DOHH2 (cell line): ENCODE data around the gene SRP68.

Experiments used
- H3F3A ChIP-seq: fragments of 200-600 bp; sonication (generic), shearing (Covaris generic); 2 replicates; pipeline ENCODE4 v1.6.0; 2016; ENCODE audit warnings: antibody characterized with exemption, mild to moderate bottlenecking; ENCODE audit not compliant: control insufficient read depth, insufficient read depth
- H3K27ac ChIP-seq: fragments of 200-600 bp; sonication (generic); 2 replicates; pipeline ENCODE4 v1.5.1; 2014; ENCODE audit warnings: low read depth, mild to moderate bottlenecking, low read length, moderate library complexity
- H3K27me3 ChIP-seq: fragments of 200-600 bp; sonication (generic); 2 replicates; pipeline ENCODE4 v1.6.1; 2014; ENCODE audit warnings: mild to moderate bottlenecking, low read length, mixed read lengths; ENCODE audit not compliant: control insufficient read depth
- H3K36me3 ChIP-seq: fragments of 200-600 bp; sonication (generic); 2 replicates; pipeline ENCODE4 v1.6.1; 2014; ENCODE audit warnings: mild to moderate bottlenecking, low read length, moderate library complexity, mixed read lengths; ENCODE audit not compliant: control insufficient read depth
- H3K4me1 ChIP-seq: fragments of 200-600 bp; sonication (generic); 2 replicates; pipeline ENCODE4 v1.6.1; 2014; ENCODE audit warnings: mild to moderate bottlenecking, low read length, mixed read lengths; ENCODE audit not compliant: control insufficient read depth
- H3K4me2 ChIP-seq: fragments of 200-600 bp; sonication (generic); 2 replicates; pipeline ENCODE4 v1.6.0; 2014; ENCODE audit warnings: mild to moderate bottlenecking, low read length, moderate library complexity
- H3K4me3 ChIP-seq: fragments of 200-600 bp; sonication (generic); 2 replicates; pipeline ENCODE4 v1.5.1; 2014; ENCODE audit warnings: mild to moderate bottlenecking, low read length, mixed read lengths
- H3K79me2 ChIP-seq: fragments of 200-600 bp; sonication (generic); 2 replicates; pipeline ENCODE4 v1.6.1; 2014; ENCODE audit warnings: mild to moderate bottlenecking, low read length, mixed read lengths; ENCODE audit not compliant: control insufficient read depth
- H3K9me2 ChIP-seq: fragments of 200-600 bp; sonication (generic); replicated peaks from 2 replicates; pipeline ENCODE4 v1.6.1; 2014; ENCODE audit warnings: mild to moderate bottlenecking, low read length, mixed read lengths; ENCODE audit not compliant: control insufficient read depth
- H3K9me3 ChIP-seq: fragments of 200-600 bp; sonication (generic); 2 replicates; pipeline ENCODE4 v1.6.1; 2014; ENCODE audit warnings: antibody characterized with exemption, low read length, mixed read lengths; ENCODE audit not compliant: control insufficient read depth, insufficient read depth
- H4K20me1 ChIP-seq: fragments of 200-600 bp; sonication (generic); 2 replicates; pipeline ENCODE4 v1.6.0; 2014; ENCODE audit warnings: low read depth, mild to moderate bottlenecking, antibody characterized with exemption, low read length, moderate library complexity; ENCODE audit not compliant: control insufficient read depth, insufficient read depth
- EZH2phosphoT487 ChIP-seq: fragments of 200-600 bp; sonication (generic); IDR thresholded peaks from 2 replicates; pipeline ENCODE4 v1.6.1; 2017; ENCODE audit warnings: borderline replicate concordance, mild to moderate bottlenecking, antibody characterized with exemption, low read length, moderate library complexity, mixed read lengths
- TF ChIP-seq, protein P1 (sequence below): fragments of 200-600 bp; sonication (generic); IDR thresholded peaks from one replicate; pipeline ENCODE4 v1.5.1; 2014; ENCODE audit warnings: antibody characterized with exemption, mild to moderate bottlenecking, low read depth, low read length; ENCODE audit not compliant: poor library complexity, severe bottlenecking

Gene SRP68

DNA sequence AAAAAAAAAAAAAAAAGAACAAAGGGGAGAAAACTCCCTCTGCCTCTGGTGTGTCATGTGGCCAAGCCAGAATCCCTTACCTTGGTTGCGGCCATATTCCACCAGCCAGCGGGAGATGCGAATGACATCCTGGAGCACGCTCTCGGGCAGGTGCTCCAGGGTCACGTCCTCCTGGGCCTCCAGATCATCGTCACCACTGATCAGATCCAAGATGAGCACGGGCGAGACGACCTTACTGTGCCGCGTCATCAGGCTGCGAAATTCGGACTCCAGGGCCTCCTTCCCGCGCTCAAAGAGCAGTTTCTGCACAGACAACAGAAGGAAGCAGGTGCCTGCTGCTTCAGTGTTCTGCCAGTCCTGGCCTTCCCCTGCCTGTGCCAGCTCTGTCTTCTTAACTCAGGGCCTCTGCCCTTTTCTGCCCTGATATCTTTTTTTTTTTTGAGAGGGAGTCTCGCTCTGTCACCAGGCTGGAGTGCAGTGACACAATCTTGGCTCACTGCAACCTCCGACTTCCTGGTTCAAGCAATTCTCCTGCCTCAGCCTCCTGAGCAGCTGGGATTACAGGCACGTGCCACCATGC is 25.5 kb upstream of the SRP68 start:
- peaks cover 60% of the 10 kb centered on the region for H3K36me3 ChIP-seq

DNA sequence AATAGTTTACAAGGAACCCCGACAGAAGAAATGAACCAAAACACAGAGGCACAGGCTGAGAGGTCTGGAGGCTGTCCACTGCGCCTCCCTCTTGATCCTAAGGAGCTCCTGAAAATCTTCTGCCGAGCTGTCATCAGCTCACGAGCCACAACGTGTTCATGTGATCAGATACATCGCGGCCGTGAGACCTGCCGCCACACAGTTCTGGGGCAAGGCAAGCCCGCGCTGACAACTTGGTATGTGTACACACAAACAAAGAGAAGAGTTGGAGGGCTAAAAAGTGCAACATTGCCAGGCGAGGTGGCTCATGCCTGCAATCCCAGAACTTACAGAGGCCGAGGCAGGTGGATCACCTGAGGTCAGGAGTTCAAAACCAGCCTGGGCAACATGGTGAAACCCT is 23.6 kb upstream of the SRP68 start:
- Histone ChIP-seq H3K9me2 (no peaks in the 10 kb centered on the region), H3F3A (no peaks in the 10 kb centered on the region), H3K79me2 (no peaks in the 10 kb centered on the region), H3K9me3 (no peaks in the 10 kb centered on the region), H3K4me2 (no peak overlapping the region), H3K4me1 (no peaks in the 10 kb centered on the region), H3K36me3 (peaks cover 50% of the 10 kb centered on the region), H3K27ac (no peak overlapping the region), H3K4me3 (no peak overlapping the region), H4K20me1 (no peaks in the 10 kb centered on the region), H3K27me3 (no peaks in the 10 kb centered on the region)
- TF ChIP-seq, protein P1, sequence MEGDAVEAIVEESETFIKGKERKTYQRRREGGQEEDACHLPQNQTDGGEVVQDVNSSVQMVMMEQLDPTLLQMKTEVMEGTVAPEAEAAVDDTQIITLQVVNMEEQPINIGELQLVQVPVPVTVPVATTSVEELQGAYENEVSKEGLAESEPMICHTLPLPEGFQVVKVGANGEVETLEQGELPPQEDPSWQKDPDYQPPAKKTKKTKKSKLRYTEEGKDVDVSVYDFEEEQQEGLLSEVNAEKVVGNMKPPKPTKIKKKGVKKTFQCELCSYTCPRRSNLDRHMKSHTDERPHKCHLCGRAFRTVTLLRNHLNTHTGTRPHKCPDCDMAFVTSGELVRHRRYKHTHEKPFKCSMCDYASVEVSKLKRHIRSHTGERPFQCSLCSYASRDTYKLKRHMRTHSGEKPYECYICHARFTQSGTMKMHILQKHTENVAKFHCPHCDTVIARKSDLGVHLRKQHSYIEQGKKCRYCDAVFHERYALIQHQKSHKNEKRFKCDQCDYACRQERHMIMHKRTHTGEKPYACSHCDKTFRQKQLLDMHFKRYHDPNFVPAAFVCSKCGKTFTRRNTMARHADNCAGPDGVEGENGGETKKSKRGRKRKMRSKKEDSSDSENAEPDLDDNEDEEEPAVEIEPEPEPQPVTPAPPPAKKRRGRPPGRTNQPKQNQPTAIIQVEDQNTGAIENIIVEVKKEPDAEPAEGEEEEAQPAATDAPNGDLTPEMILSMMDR, result no peak
- no peak for TF ChIP-seq EZH2phosphoT487

More for the DNA sequence above, 25.5 kb upstream of the SRP68 start:
- Histone ChIP-seq H3F3A (no peaks in the 10 kb centered on the region), H3K79me2 (peaks cover 9% of the 10 kb centered on the region), H3K9me3 (no peaks in the 10 kb centered on the region), H4K20me1 (no peaks in the 10 kb centered on the region), H3K27me3 (no peaks in the 10 kb centered on the region), H3K27ac (no peak overlapping the region), H3K9me2 (no peaks in the 10 kb centered on the region), H3K4me2 (no peak overlapping the region), H3K4me3 (no peak overlapping the region), H3K4me1 (peaks cover 3% of the 10 kb centered on the region)
- TF ChIP-seq, protein P1, result no peak
- TF ChIP-seq EZH2phosphoT487, result no peak

DNA sequence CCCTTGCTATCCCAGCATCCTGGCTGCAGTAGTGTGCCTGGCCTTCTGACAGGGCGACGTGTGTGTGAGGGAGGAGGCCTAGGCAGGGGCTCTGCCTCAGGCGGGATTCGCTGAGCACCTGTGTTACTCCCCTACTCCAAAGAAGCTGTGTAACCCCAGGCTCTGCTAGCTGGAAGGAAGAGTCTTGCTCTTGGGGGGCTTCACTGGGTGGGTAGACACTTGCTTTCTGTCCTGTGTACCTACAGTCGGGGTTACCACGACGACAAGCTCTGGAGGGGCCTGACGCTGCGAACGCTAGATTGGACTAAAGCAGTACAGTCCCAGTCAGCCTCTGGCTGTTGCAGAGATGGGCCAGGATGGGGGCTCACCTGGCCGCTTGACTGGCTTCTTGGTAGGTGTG is 21.7 kb upstream of the SRP68 start:
- no peaks in the 10 kb centered on the region for H3F3A ChIP-seq
- no peaks in the 10 kb centered on the region for H4K20me1 ChIP-seq
- no peak for TF ChIP-seq EZH2phosphoT487
- TF ChIP-seq, protein P1, result no peak
- no peak overlapping the region for H3K4me2 ChIP-seq
- H3K4me1 ChIP-seq, result no peaks in the 10 kb centered on the region
- peaks cover 51% of the 10 kb centered on the region for H3K36me3 ChIP-seq
- no peaks in the 10 kb centered on the region for H3K9me2 ChIP-seq
- no peaks in the 10 kb centered on the region for H3K9me3 ChIP-seq
- H3K27me3 ChIP-seq, result no peaks in the 10 kb centered on the region
- no peak overlapping the region for H3K27ac ChIP-seq
- H3K79me2 ChIP-seq, result no peaks in the 10 kb centered on the region
- H3K4me3 ChIP-seq, result no peak overlapping the region
